Measurements from ENCODE around the gene RNF151.
A peak's percentile ranks its signal among the peaks of the same experiment; 100 is the strongest.

RNF151 gene

GRCh38 chr16:2016407-2016922 lies 49.8 kb downstream of the RNF151 start:
- H3K4me2 ChIP-seq (ENCODE audit: low read depth, low read length, poor library complexity, severe bottlenecking) = no peak overlapping the region
- H3K9ac ChIP-seq (ENCODE audit: low read depth, low read length, poor library complexity, severe bottlenecking) = no peak overlapping the region

More at GRCh38 chr16:2016407-2016922, 49.8 kb downstream of the RNF151 start:
- H4K20me1 ChIP-seq (ENCODE audit: insufficient read depth, low read length, poor library complexity, severe bottlenecking) = no peaks in the 10 kb centered on the region
- H3K4me3 ChIP-seq (ENCODE audit: low read length, poor library complexity, severe bottlenecking) = no peak overlapping the region
- H2AFZ ChIP-seq (ENCODE audit: low read length) = no peak overlapping the region
- TF ChIP-seq CTCF (conservative IDR thresholded peaks at IDR 0.05; ENCODE audit: low read length) = peak; percentile 52
- TF ChIP-seq EZH2phosphoT487 (IDR thresholded peaks at IDR 0.05; ENCODE audit: borderline replicate concordance) = no peak
- no peaks in the 10 kb centered on the region for H3K27me3 ChIP-seq (ENCODE audit: insufficient read depth, low read length, poor library complexity, severe bottlenecking)
- no peaks in the 10 kb centered on the region for H3K9me2 ChIP-seq (replicated peaks; ENCODE audit: low read depth, low read length)
- no peaks in the 10 kb centered on the region for H3K9me3 ChIP-seq (ENCODE audit: insufficient read depth, low read depth, low read length)
- no peaks in the 10 kb centered on the region for H3K79me2 ChIP-seq (ENCODE audit: insufficient read depth, low read length)
- H3K4me1 ChIP-seq (ENCODE audit: insufficient read depth, low read length, poor library complexity, severe bottlenecking) = no peaks in the 10 kb centered on the region
- H3K36me3 ChIP-seq (ENCODE audit: insufficient read depth, low read length) = no peaks in the 10 kb centered on the region
- no peaks in the 10 kb centered on the region for H3F3A ChIP-seq (ENCODE audit: low read depth)
